Tibial nerve (tissue), 4 donors: Measurements from ENCODE around the gene ST14. TPM values are rescaled to one million over a fixed set of nuclear protein-coding genes. Genes with fewer than 3 reads are reported as not detected.
A peak's percentile ranks its signal among the peaks of the same experiment; 100 is the strongest.

Experiments
- DNase-seq, 2 donors: peaks; one replicate each; pipeline ENCODE4 v3.0.0-alpha.2; 2019; ENCODE audit warnings: low spot score in 2 of 2
- H3K27ac ChIP-seq, 4 donors: fragments of 200-600 bp; sonication (generic) in 3 of 4; one replicate each; pipeline ENCODE4 v1.5.1; 2017 to 2019; ENCODE audit warnings: mild to moderate bottlenecking in 1 of 4
- H3K27me3 ChIP-seq, 2 donors: fragments of 200-600 bp; sonication (generic) in 1 of 2; one replicate each; pipeline versions ENCODE4 v1.5.1 to v1.6.0; 2017 to 2019
- H3K36me3 ChIP-seq, 3 donors: fragments of 200-600 bp; sonication (generic); one replicate each; pipeline ENCODE4 v1.5.1; 2018 to 2019
- H3K4me1 ChIP-seq, 4 donors: fragments of 200-600 bp; sonication (generic) in 3 of 4; one replicate each; pipeline ENCODE4 v1.5.1; 2017 to 2019
- H3K4me3 ChIP-seq, 4 donors: fragments of 200-600 bp; sonication (generic) in 3 of 4; one replicate each; pipeline ENCODE4 v1.5.1; 2017 to 2019; ENCODE audit warnings: mild to moderate bottlenecking in 1 of 4, moderate library complexity in 1 of 4
- H3K9me3 ChIP-seq, 4 donors: fragments of 200-600 bp; sonication (generic) in 3 of 4; one replicate each; pipeline ENCODE4 v1.5.1; 2017 to 2019
- EP300 ChIP-seq, 2 donors: sonication (generic); formaldehyde crosslinking; IDR thresholded peaks; one replicate each; pipeline ENCODE4 v1.6.1; 2017; ENCODE audit warnings: antibody characterized with exemption in 2 of 2, mild to moderate bottlenecking in 1 of 2
- POLR2A ChIP-seq, 2 donors: fragments of 450-650 bp; IDR thresholded peaks; one replicate each; pipeline ENCODE4 v1.6.1; 2017; ENCODE audit warnings: antibody characterized with exemption in 2 of 2, mild to moderate bottlenecking in 2 of 2, moderate library complexity in 2 of 2
- WGBS, 2 donors: methylation state at CpG; one replicate each; pipeline ENCODE4 v1.1.5; 2018; 5-methylcytosine and 5-hydroxymethylcytosine counted together
- total RNA-seq, 4 donors: library from RNA; depleted of rRNA; stranded (reverse); fragments of >200 nt; gene quantifications; one replicate each; pipeline ENCODE4 v1.1.0, GENCODE V29; 2016
- TF ChIP-seq, protein P1 (sequence below), 5 experiments: fragments of 200-600 bp in 3 of 5; fragments of 450-650 bp in 2 of 5; sonication (generic) in 3 of 5; IDR thresholded peaks; one replicate each; pipeline ENCODE4 v1.5.1; 2016 to 2019; ENCODE audit warnings: antibody characterized with exemption in 5 of 5, mild to moderate bottlenecking in 3 of 5, moderate library complexity in 2 of 5

Gene ST14
- total RNA-seq, 4 donors from 2014 or later = 1.5 to 10.8 (median 2.6) TPM

DNA sequence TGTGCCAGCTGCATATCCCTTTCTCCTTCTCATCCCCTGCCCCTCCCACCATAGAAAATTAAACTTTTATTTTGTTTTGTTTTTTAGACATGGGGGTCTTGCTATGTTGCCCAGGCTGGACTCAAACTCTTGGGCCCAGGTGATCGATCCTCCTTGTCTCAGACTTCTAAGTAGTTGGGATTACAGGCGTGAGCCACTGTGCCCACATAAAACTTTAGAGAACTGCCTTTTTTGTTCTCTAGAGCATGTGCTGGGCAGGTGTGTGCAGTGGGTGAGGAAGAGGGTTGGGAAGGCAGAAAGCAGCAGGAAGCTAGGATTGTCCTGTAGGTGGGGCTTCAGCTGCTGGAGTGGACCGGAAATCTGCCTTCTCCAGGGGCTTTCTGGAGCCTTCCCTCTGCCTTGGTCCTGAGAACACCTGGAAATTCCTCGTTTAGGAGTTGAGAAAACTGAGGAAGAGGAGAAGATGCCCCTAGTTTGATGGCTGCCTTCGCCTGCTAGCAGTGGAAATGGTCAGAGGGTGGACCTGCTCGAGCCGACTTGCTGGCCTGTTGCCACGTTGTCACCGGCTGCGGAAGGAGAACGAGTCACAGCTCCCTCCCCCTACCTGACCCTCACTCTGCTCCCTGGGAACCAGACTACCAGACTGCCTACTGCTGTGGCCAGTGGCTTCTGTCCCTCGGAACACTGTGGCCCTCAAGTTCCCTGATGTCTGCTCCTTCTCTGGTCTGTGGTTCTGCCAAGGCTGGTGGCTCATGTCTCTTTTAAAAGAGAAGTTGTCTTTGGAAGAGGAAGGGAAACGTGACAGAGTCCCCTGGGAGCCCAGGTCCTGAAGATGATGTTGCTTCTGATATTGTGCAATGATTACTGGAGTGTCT is 4.0 kb downstream of the ST14 start:
- Histone ChIP-seq H3K4me1 (peaks cover 0 to 14% (median 6%) of the 10 kb centered on the region in 4 donors), H3K9me3 (no peaks in the 10 kb centered on the region), H3K27me3 (peaks cover 0 to 55% of the 10 kb centered on the region in 2 donors), H3K27ac (peak overlapping the region in 1 of 4 donors; percentile 53), H3K4me3 (no peak overlapping the region), H3K36me3 (no peaks in the 10 kb centered on the region)
- TF ChIP-seq, protein P1, sequence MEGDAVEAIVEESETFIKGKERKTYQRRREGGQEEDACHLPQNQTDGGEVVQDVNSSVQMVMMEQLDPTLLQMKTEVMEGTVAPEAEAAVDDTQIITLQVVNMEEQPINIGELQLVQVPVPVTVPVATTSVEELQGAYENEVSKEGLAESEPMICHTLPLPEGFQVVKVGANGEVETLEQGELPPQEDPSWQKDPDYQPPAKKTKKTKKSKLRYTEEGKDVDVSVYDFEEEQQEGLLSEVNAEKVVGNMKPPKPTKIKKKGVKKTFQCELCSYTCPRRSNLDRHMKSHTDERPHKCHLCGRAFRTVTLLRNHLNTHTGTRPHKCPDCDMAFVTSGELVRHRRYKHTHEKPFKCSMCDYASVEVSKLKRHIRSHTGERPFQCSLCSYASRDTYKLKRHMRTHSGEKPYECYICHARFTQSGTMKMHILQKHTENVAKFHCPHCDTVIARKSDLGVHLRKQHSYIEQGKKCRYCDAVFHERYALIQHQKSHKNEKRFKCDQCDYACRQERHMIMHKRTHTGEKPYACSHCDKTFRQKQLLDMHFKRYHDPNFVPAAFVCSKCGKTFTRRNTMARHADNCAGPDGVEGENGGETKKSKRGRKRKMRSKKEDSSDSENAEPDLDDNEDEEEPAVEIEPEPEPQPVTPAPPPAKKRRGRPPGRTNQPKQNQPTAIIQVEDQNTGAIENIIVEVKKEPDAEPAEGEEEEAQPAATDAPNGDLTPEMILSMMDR (IDR thresholded peaks at IDR 0.05) = no peak
- TF ChIP-seq EP300 (IDR thresholded peaks at IDR 0.05) = peak in 1 of 2 donors; percentile 38
- no peak for DNase-seq
- WGBS, 2 donors = 54 to 58% methylated on average over 13 of the region's 13 CpGs

DNA sequence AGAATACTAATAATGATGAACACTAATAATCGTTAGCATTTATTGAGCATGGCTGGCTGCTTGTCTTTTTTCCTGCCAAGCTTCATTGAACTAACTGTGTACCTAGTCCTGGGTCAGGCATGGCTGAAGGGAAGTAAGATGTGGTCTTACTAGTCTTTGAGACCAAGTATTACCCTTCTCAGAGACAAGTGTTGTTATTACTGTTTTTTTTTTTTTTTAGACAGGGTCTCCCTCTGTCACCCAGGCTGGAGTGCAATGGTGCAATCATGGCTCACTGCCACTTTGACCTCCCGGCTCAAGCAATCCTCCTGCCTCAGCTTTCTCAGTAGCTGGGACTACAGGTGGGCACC is 4.6 kb downstream of the ST14 start:
- Histone ChIP-seq H3K4me1 (peaks cover 0 to 13% (median 6%) of the 10 kb centered on the region in 4 donors), H3K27me3 (peaks cover 0 to 49% of the 10 kb centered on the region in 2 donors), H3K4me3 (no peak overlapping the region), H3K9me3 (no peaks in the 10 kb centered on the region), H3K27ac (peak overlapping the region in 1 of 4 donors; percentile 53), H3K36me3 (no peaks in the 10 kb centered on the region)
- TF ChIP-seq EP300 (IDR thresholded peaks at IDR 0.05) = no peak
- 75 to 76% methylated on average over 2 of the region's 2 CpGs for WGBS, 2 donors
- DNase-seq = no peak

DNA sequence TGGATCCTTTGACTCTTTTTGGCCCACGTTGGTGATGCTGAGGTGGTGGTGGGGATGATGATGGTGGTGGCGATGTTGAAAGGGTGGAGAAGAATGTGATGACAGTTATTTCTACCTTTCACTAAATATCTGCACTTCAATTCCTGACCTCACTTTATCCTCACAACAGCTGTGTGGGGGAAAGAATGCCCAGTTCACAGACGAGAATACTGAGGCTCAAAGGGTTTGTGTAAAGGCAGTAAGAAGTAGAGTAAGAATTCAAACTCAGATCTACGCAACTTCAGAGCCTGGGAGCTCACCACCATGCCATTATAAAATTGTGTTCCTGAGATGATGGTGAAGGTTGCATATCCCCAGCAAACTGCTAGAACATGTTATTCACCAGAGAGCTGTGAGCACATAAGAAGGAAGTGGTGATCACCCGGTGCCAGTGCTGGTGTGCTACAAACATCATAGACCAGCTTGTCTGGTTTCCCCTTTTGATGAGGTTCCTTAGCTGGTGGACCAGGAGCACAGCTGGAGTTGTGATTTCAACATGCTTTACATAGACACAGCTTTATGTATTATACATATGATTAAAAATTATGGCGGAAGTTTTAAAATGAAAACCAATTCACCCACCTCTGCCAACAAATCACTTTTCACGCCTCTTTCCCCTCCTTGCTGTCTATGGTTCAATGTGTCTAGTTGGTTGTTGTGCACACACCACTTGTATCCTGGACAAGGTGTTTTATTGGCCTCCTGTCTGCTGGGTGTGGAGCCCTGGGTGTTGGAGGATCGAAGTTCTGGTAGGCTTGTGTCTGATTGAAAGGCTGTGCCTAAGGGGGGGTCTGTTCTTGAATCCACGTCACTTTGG is 6.2 kb downstream of the ST14 start:
- H3K27ac ChIP-seq = peak overlapping the region in 2 of 4 donors; percentile 40 to 43
- H3K9me3 ChIP-seq = no peaks in the 10 kb centered on the region
- H3K4me1 ChIP-seq = no peaks in the 10 kb centered on the region
- peaks cover 0 to 34% of the 10 kb centered on the region in 2 donors for H3K27me3 ChIP-seq
- no peak for DNase-seq
- 84 to 86% methylated on average over 9 of the region's 9 CpGs for WGBS, 2 donors
- TF ChIP-seq EP300 (IDR thresholded peaks at IDR 0.05) = peak in 1 of 2 donors; percentile 33
- TF ChIP-seq, protein P1 (IDR thresholded peaks at IDR 0.05) = no peak
- H3K36me3 ChIP-seq = no peaks in the 10 kb centered on the region
- H3K4me3 ChIP-seq = no peak overlapping the region

DNA sequence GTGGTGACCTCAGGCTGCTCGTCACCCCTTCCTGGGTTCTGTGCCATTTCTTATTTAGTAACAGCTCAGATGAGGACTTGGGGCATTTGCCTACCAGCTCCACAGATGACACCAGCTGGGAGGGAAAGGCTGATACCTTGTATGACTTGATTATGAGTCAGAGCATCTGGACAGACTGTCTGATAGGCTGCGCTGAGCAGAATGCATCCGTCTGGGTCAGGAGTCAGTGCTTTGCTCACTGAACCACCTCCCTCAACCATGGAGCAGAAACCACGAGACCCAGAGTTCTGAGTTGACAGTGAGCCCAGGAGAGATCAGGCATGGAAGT is 6.8 kb downstream of the ST14 start:
- peak overlapping the region in 2 of 4 donors; percentile 40 to 43 for H3K27ac ChIP-seq
- 70 to 80% methylated on average over 4 of the region's 4 CpGs for WGBS, 2 donors
- H3K9me3 ChIP-seq = no peaks in the 10 kb centered on the region
- H3K4me1 ChIP-seq = no peaks in the 10 kb centered on the region
- H3K4me3 ChIP-seq = no peak overlapping the region
- peaks cover 0 to 29% of the 10 kb centered on the region in 2 donors for H3K27me3 ChIP-seq
- TF ChIP-seq, protein P1 (IDR thresholded peaks at IDR 0.05) = no peak
- TF ChIP-seq POLR2A (IDR thresholded peaks at IDR 0.05) (no peak), EP300 (IDR thresholded peaks at IDR 0.05) (no peak)
- no peak for DNase-seq
- no peaks in the 10 kb centered on the region for H3K36me3 ChIP-seq

DNA sequence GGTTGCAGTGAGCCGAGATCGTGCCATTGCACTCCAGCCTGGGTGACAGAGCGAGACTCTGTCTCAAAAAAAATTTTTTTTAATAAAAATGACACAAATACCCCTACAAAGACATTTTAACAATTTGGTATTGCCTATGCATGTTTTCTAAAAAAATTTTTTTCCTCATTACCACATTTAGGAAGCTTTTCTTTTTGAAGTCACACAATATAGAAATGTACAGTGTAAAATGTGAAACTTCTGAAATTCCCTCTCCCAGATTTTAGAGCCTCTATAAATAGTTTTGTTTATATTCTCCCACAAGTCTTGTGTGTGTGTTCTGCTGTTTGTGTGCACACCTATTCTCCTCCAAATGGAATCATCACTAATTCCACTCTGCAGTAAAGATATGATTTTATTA is 7.6 kb downstream of the ST14 start:
- Histone ChIP-seq H3K4me1 (no peaks in the 10 kb centered on the region), H3K4me3 (no peak overlapping the region), H3K9me3 (no peaks in the 10 kb centered on the region), H3K36me3 (no peaks in the 10 kb centered on the region), H3K27ac (no peak overlapping the region), H3K27me3 (peaks cover 0 to 23% of the 10 kb centered on the region in 2 donors)
- 90 to 96% methylated on average over 3 of the region's 3 CpGs for WGBS, 2 donors
- TF ChIP-seq, protein P1 (IDR thresholded peaks at IDR 0.05) = no peak
- TF ChIP-seq EP300 (IDR thresholded peaks at IDR 0.05) (no peak), POLR2A (IDR thresholded peaks at IDR 0.05) (no peak)
- no peak for DNase-seq
